ENCODE measurements around the gene EHF. TPM values are rescaled to one million over a fixed set of nuclear protein-coding genes. Genes with fewer than 3 reads are reported as not detected.

Gene EHF
- total and polyA plus RNA-seq, 2 of the 13 experiments (the other 11 are each of a cell fraction or from before 2014, with no cell fraction given): 0.04 to 0.46 TPM

DNA sequence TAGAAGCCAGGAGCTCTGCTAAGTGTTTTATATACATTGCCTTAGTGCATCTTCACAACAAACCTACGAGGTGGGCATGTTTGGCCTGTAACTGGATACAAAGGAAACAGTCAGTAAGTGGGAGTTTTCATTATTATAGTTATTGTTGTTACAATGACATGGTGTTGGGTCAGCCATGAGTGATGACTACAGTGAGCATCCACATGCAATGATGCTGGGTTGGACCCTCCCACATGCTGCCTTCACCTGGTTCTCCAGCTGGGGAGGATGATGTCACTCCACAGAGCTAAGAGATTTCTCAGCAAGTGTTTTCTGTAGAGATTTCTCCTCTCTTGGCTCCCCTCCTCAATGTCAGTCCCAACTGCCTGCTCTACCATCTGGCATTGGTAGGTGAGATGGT, 59.3 kb downstream of the EHF start (continued):
- TF ChIP-seq, protein P1, sequence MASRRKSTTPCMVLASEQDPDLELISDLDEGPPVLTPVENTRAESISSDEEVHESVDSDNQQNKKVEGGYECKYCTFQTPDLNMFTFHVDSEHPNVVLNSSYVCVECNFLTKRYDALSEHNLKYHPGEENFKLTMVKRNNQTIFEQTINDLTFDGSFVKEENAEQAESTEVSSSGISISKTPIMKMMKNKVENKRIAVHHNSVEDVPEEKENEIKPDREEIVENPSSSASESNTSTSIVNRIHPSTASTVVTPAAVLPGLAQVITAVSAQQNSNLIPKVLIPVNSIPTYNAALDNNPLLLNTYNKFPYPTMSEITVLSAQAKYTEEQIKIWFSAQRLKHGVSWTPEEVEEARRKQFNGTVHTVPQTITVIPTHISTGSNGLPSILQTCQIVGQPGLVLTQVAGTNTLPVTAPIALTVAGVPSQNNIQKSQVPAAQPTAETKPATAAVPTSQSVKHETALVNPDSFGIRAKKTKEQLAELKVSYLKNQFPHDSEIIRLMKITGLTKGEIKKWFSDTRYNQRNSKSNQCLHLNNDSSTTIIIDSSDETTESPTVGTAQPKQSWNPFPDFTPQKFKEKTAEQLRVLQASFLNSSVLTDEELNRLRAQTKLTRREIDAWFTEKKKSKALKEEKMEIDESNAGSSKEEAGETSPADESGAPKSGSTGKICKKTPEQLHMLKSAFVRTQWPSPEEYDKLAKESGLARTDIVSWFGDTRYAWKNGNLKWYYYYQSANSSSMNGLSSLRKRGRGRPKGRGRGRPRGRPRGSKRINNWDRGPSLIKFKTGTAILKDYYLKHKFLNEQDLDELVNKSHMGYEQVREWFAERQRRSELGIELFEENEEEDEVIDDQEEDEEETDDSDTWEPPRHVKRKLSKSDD (CRISPR knock-in tag; IDR thresholded peaks at IDR 0.05; ENCODE audit: low read depth): no peak
- TF ChIP-seq, protein P2, sequence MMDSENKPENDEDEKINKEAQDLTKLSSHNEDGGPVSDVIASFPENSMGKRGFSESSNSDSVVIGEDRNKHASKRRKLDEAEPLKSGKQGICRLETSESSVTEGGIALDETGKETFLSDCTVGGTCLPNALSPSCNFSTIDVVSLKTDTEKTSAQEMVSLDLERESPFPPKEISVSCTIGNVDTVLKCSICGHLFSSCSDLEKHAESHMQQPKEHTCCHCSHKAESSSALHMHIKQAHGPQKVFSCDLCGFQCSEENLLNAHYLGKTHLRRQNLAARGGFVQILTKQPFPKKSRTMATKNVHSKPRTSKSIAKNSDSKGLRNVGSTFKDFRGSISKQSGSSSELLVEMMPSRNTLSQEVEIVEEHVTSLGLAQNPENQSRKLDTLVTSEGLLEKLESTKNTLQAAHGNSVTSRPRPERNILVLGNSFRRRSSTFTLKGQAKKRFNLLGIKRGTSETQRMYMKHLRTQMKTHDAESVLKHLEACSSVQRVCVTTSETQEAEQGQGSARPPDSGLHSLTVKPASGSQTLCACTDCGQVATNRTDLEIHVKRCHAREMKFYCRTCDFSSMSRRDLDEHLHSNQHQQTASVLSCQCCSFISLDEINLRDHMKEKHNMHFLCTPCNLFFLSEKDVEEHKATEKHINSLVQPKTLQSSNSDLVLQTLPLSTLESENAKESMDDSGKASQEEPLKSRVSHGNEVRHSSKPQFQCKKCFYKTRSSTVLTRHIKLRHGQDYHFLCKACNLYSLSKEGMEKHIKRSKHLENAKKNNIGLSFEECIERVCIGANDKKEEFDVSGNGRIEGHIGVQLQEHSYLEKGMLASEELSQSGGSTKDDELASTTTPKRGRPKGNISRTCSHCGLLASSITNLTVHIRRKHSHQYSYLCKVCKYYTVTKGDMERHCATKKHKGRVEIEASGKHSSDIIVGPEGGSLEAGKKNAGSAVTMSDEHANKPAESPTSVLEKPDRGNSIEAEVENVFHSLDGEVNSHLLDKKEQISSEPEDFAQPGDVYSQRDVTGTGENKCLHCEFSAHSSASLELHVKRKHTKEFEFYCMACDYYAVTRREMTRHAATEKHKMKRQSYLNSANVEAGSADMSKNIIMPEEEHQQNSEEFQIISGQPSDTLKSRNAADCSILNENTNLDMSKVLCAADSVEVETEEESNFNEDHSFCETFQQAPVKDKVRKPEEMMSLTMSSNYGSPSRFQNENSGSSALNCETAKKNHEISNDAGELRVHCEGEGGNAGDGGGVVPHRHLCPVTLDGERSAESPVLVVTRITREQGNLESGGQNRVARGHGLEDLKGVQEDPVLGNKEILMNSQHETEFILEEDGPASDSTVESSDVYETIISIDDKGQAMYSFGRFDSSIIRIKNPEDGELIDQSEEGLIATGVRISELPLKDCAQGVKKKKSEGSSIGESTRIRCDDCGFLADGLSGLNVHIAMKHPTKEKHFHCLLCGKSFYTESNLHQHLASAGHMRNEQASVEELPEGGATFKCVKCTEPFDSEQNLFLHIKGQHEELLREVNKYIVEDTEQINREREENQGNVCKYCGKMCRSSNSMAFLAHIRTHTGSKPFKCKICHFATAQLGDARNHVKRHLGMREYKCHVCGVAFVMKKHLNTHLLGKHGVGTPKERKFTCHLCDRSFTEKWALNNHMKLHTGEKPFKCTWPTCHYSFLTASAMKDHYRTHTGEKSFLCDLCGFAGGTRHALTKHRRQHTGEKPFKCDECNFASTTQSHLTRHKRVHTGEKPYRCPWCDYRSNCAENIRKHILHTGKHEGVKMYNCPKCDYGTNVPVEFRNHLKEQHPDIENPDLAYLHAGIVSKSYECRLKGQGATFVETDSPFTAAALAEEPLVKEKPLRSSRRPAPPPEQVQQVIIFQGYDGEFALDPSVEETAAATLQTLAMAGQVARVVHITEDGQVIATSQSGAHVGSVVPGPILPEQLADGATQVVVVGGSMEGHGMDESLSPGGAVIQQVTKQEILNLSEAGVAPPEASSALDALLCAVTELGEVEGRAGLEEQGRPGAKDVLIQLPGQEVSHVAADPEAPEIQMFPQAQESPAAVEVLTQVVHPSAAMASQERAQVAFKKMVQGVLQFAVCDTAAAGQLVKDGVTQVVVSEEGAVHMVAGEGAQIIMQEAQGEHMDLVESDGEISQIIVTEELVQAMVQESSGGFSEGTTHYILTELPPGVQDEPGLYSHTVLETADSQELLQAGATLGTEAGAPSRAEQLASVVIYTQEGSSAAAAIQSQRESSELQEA (CRISPR knock-in tag; IDR thresholded peaks at IDR 0.05; ENCODE audit: not compliant biosample characterization): no peak
- no peak for TF ChIP-seq RORA (CRISPR knock-in tag; IDR thresholded peaks at IDR 0.05)
- no peak for TF ChIP-seq ZBTB21 (CRISPR knock-in tag; IDR thresholded peaks at IDR 0.05)
- TF ChIP-seq, protein P3, sequence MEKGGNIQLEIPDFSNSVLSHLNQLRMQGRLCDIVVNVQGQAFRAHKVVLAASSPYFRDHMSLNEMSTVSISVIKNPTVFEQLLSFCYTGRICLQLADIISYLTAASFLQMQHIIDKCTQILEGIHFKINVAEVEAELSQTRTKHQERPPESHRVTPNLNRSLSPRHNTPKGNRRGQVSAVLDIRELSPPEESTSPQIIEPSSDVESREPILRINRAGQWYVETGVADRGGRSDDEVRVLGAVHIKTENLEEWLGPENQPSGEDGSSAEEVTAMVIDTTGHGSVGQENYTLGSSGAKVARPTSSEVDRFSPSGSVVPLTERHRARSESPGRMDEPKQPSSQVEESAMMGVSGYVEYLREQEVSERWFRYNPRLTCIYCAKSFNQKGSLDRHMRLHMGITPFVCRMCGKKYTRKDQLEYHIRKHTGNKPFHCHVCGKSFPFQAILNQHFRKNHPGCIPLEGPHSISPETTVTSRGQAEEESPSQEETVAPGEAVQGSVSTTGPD (CRISPR knock-in tag; IDR thresholded peaks at IDR 0.05): no peak
- TF ChIP-seq CBX1 (IDR thresholded peaks at IDR 0.05; ENCODE audit: low read depth): no peak
- TF ChIP-seq HDAC6 (IDR thresholded peaks at IDR 0.05; ENCODE audit: low read depth, low read length): no peak
- TF ChIP-seq, protein P4, sequence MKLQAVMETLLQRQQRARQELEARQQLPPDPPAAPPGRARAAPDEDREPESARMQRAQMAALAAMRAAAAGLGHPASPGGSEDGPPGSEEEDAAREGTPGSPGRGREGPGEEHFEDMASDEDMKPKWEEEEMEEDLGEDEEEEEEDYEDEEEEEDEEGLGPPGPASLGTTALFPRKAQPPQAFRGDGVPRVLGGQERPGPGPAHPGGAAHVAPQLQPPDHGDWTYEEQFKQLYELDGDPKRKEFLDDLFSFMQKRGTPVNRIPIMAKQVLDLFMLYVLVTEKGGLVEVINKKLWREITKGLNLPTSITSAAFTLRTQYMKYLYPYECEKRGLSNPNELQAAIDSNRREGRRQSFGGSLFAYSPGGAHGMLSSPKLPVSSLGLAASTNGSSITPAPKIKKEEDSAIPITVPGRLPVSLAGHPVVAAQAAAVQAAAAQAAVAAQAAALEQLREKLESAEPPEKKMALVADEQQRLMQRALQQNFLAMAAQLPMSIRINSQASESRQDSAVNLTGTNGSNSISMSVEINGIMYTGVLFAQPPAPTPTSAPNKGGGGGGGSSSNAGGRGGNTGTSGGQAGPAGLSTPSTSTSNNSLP (IDR thresholded peaks at IDR 0.05; ENCODE audit: low read depth, low read length): no peak
- TF ChIP-seq ZSCAN30 (CRISPR knock-in tag; IDR thresholded peaks at IDR 0.05): no peak

Data from HepG2 (cell line).